G401.6 (cell line): Measurements from ENCODE around the gene NFYC.

Experiments
- FAIRE-seq: peaks from 2 replicates; lab custom pipeline; 2012; peaks lifted over from hg19 to GRCh38; lab: Jason Lieb, UNC

NFYC gene

DNA sequence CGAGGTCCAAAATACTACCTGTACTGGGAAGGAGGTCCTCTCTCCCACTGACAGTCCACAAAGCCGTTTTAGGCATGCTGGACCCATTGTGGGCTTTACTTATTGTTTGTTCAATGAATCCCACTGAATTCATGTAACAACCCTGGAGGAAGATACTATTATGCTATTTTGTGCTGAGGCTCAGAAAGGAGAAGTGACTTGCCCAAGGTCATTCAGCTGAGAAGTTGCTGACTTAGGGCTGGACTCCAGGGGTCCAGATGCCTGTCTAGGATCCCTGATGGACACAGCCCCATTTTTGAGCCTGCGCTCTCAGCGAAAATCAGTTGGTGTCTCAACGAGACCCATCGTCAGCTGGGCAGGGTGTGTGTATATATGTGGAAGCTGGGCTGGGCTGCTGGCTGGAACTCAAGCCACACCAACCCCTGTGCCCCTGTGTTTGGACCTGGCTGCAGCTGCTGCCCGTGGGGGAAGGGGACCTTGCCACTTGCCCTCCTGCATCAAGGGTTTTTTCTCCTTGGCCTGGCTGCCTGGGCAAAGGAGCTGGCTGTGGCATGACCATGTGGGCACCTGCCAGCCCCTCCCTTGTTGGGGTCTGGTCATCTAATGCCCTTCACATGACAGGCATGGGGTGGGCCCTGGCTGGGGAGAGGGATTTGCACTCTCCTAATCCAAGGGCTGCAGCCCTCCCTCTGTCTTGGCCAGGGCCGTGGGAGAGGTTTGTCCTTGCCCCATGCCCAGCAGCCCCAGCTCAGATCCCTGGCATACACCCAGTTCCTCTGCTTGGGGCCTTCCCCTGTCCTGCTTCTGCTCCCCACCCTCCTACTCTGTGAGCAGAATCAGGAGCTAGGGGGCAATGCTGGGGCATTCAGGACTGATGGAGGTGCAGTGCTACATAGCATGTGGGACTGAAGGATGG, 107.1 kb downstream of the NFYC start:
- FAIRE-seq, result no peak

DNA sequence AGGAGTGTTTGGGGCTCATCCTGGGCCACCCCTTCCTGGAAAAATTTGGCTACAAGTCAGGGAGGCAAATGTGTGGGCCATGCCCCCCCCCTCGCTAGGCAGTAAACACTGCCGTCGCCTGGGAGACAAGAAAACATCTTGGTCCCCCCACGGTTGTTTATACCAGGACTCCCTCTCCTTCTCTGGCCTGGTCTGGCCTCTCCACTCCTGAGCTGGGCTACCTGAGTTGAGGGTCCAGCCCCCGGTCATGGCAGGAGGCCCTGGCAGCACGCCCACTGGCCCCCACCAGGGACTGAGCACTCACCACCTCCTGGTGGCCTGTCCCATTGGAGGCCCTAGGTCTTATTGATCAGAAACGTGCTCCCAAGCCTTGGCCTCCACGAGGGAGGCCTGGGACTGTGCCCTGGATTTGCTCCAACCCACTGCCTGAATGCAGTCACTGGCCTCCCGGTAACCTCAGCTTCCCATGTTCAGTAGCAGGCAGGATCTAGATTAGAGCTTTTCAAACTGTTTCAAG, 107.9 kb downstream of the NFYC start:
- no peak for FAIRE-seq

- no peak for FAIRE-seq
Measured at GRCh38 chr1:40801742-40802077, 110.2 kb downstream of the NFYC start.

DNA sequence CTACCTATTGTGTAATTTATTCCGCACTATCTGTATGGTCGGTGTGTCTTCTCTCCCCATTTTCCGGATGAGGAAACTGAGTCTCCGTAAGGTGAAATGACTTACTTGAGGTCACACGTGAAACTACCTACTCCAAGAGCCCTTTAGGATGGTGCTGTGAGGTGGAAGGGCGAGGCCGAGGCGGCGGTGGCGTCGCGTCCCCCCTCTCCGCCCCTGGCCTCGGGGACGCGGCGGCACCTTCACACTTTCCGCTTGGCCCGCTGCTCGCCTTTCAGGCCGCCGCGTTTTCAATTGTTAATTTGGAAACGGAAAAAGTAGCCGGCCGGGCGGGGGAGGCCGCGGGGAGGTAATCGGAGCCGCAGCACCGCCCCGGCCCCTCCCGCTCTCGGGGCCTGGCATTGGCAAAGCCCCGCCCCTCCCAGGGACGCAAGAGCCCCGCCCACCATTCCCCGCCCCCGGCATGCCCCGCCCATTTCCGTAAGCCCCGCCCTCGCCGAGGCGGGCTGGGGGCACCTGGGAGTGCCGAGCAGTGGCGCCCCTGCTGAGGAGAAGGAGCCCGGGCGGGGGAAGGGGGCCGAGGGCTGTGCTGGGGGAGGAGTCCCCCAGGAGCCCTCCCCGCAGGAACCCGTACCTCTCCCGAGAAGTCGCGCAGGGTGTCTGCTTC, 110.7 kb downstream of the NFYC start:
- no peak for FAIRE-seq

DNA sequence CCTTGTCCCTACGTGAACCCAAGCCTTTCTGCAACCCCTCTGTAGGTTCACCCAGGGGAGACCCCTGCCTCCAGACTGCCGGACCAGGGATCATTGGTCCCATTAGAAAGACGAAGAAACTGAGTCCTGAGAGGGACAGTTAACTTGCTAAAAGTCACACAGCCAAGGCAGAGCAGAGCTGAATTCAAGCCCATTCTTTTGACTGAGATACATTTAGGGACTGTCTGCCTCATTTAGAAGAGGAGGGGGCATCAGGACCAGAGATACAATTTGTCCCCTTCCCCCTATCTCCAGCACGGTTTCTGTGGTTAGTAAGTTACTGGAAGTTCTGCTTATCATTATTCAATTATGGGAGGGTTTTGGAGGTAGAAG, 111.2 kb downstream of the NFYC start:
- no peak for FAIRE-seq

DNA sequence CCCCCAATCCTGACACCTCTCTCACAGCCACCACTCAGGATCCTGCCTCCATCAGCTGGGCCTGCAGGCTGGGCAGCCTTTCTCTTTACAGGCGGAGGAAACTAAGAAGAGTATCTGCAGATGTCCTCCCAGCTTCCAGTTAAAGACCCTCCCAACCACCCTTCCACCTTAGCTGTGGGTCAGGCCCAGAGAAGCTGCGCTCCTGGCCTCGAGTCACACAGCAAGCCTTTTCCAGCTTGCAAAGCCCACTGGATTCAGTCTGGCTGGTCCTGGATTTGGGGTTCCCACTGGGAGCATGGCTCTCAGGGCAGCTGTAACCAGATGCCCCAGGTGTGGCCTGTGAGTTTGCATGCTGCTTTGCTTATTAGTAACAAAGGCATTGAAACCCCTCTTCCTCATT, 111.9 kb downstream of the NFYC start:
- no peak for FAIRE-seq

DNA sequence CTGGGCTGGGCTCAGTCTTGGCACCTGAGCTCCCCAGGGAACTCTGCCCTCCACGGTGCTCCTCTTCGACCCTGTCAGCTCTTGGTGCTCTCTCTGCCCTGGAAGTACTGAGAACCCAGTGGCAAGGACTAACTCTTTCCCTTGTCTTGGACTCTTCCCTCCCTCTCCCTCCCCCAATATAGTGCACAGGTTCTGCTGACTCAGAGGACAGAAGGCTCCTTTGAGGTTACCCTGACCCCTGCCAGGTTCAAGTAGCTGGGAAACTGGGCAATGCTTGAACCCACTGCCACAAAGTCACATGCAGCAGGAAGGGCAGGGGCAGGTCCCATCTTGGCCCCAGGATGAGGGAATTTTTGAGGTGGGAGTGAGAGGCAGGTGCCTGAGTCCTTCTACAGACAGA, 112.4 kb downstream of the NFYC start:
- FAIRE-seq, result no peak

DNA sequence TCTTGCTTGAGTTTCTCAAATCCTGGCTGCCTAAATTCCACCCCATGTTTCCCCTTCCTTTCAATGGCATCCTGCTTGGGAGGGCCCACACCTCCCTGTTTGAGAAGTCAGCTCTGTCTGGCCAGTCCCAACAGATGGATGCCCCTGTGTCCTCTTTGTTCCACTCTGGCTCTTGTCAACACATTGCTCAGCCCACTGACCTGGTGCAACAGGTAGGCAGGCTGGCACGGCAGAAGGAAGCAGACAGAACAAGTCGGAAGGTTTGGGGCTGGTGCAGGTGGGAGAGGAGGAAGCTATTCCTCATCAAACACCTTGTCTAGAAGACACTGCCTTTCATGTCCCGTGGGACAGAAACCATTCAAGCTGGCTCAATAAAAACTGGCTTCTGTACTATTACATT, 114.7 kb downstream of the NFYC start:
- FAIRE-seq, result no peak

DNA sequence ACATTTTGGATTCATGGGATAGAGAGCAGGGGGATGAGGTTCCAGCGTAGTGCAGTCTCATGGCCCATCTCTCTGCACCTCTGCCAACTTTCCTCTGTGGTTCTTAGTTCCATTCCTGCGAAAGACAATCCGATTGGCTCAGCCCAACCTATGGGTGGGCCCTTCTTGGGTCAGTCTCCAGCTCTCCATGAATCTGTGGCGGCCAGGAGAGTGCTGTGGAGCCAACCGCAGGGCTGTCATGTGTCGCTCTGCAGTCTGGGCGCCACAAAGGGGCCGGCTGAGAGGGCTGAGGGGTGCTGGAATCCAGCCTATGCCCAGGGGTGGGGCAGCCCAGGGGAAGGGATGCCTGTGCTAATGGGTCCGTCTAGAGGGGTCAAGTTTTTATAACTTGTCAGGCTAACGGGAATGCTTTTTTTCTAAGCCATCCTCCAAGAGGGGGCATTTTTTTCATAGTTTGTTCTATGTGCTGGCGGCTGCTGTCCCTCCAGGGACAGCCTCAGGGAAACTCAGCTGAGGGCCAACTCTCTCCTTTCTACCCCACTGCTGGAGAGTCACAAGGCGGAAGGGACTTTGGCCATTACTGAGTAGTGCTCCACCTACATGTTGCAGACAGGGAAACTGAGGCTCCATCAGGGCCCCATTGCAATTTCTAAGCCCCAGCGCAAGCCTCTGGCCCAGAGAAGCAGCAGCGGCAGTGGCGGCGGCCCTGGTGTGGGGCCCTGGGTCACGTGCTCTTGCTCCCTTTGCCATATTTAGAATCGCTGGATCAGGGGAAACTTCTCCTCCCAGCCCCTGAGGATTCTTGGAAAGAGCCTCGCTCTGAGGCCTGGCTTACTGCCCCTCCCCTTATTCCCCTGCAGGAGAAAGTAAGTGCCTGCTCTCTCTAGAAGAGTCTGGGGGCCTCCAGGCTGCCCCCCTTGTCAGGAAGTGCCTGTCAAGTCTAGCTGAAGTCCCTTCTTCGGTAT, 115.5 kb downstream of the NFYC start:
- FAIRE-seq, result no peak

- FAIRE-seq, result no peak
Measured at GRCh38 chr1:40808002-40808401, 116.5 kb downstream of the NFYC start.

DNA sequence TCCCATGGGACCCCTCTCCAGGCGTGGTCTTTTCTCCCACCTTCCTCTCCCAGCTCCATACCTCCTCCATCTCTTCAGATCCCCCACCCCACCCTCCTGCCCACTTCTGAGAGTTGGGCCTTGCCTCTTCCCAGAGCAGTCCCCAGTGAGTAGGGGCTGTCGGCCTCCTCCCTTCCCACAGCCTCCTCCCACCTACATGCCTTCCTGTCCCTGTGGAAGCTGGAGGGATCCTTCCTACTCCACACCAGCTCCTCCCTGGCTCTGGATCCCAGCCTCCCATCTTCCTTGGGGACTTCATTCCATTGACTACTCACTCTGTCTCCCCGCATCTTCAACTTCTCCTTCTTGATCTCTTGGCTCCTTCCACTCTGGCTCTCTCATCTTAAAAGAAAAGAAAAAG, 116.9 kb downstream of the NFYC start:
- FAIRE-seq, result no peak

DNA sequence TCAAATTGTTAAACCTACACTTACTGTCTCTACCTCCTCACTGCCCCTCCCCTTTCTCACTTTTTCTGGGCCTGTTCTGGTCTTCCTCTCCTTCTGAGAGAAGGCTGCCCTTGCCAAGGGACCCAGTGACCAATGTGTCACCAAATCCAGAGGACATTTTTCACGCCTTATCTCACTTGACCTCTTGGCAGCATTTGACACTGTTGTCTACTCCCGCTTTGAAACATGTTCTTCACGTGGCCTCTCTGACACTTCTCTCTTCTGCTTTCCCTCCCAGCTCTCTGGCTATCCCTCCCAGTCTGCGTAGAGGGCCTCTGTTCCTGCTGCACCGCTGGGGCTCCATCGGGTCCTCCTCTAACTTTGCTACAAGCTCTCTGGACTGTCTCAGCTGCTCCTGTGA, 117.4 kb downstream of the NFYC start:
- no peak for FAIRE-seq

DNA sequence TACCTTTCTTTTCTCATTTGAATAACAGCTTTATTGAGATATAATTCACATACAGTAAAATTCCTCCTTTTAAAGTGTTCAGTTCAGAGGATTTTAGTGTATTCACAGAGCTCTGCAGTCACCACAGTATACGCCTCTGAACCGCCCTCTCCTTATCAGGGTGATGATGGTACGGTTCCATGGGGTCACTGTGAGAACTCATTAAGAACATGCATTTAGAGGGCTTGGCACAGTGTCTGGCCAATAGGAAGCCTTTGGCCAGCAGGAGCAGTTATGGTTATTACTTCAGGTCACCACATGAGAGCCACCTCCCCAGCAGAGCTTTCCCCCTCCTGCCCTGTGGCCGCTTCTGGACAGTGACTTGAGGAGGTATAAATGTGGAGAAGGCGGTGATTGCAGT, 119.4 kb downstream of the NFYC start:
- no peak for FAIRE-seq

- FAIRE-seq, result no peak
Measured at GRCh38 chr1:40815420-40815819, 123.9 kb downstream of the NFYC start.

DNA sequence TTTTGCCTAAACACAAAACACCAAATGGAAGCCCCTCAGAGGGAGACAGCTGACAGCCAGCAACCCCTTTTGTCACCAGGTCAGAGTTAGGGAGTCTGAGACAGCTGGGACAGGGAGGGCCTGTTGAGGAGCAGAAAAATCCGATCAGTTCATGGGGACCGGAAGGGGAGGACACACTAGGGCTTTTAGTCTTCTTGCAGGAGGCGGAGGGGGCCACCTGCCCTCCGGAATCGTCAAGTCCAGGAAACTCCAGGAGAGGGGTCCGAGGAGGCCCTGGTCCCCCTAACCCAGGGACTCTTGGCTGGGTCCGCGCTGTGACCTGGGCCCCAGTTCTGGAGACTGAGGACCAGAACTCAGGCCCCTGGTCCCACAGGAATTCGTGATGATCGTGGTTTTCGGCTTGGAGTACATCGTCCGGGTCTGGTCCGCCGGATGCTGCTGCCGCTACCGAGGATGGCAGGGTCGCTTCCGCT, 126.3 kb downstream of the NFYC start:
- FAIRE-seq, result no peak

- no peak for FAIRE-seq
Measured at GRCh38 chr1:40818264-40818961, 126.9 kb downstream of the NFYC start.

DNA sequence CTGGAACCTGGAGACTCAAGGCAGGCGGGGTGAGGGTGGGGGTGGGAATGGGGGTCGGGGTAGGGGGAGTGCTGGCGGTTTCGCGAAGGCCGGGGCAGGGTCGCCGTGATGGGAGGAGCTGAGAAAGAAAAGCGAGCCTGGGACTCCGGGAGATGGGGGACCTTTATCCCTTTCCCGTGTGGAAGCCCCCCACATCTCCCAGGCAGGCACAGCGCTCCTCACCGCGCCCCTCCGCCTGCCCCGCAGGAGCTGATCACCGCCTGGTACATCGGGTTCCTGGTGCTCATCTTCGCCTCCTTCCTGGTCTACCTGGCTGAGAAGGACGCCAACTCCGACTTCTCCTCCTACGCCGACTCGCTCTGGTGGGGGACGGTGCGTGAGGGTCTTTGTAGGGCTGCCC, 127.6 kb downstream of the NFYC start:
- no peak for FAIRE-seq

DNA sequence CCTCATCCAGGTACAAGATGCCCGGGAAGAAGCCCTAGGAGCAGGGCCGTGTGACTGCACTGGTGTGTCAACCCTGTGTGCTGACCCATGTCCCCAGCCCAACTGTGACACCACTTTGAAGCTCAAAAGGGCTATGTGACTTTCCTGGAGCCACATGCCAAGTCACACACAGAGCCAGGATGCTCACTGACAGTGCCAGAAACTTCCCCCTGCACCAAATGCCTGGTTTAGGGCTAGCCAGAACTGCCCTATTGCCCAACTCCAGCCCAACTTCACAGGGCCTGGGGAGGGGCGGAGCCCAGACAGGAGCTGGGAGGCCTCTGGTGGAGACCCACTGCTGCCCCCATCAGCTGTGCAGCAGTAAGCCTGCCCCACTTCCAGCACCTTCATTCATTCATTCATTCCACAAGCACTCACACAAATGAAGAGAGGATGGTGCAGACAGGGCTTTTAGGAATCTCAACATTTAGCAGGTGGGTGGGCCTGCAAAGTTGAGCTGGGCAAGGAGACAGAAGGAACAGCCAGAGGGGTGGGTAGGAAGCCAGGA, 128.8 kb downstream of the NFYC start:
- FAIRE-seq, result no peak
